HG02870 (cell line): Measurements from ENCODE around the gene CAMK2G.
"Not testable (repeated sequence)": the region's sequence is repeated elsewhere in the genome, so short reads cannot be mapped to it uniquely, and the experiment has no call there.

ENCODE experiments used
- ATAC-seq: cut with Tn5 transposase; IDR thresholded peaks from one replicate; pipeline ENCODE4 v1.9.1; 2021; ENCODE audit warnings: mild to moderate bottlenecking, moderate library complexity; ENCODE audit not compliant: unreplicated experiment

The CAMK2G gene

GRCh38 chr10:73842349-73842748 lies 32.0 kb downstream of the CAMK2G start:
- no peak for ATAC-seq

- no peak for ATAC-seq
Observed at GRCh38 chr10:73841526-73842285, 32.6 kb downstream of the CAMK2G start.

GRCh38 chr10:73841061-73841421 lies 33.3 kb downstream of the CAMK2G start:
- no peak for ATAC-seq

- no peak for ATAC-seq
Observed at GRCh38 chr10:73840403-73841060, 33.8 kb downstream of the CAMK2G start.

GRCh38 chr10:73840056-73840402 lies 34.3 kb downstream of the CAMK2G start:
- no peak for ATAC-seq

- ATAC-seq: no peak
Observed at GRCh38 chr10:73839276-73839966, 34.9 kb downstream of the CAMK2G start.

GRCh38 chr10:73838827-73839226 lies 35.5 kb downstream of the CAMK2G start:
- no peak for ATAC-seq

- no peak for ATAC-seq
Observed at GRCh38 chr10:73838008-73838567, 36.3 kb downstream of the CAMK2G start.

- no peak for ATAC-seq
Observed at GRCh38 chr10:73837072-73837471, 37.3 kb downstream of the CAMK2G start.

- no peak for ATAC-seq
Observed at GRCh38 chr10:73836427-73836980, 37.9 kb downstream of the CAMK2G start.

GRCh38 chr10:73829090-73829489 lies 45.3 kb downstream of the CAMK2G start:
- ATAC-seq: not testable (repeated sequence)

GRCh38 chr10:73828161-73828560 lies 46.2 kb downstream of the CAMK2G start:
- ATAC-seq: no peak

GRCh38 chr10:73827346-73828089 lies 46.8 kb downstream of the CAMK2G start:
- ATAC-seq: no peak

GRCh38 chr10:73824146-73824725 lies 50.1 kb downstream of the CAMK2G start:
- ATAC-seq: no peak

- no peak for ATAC-seq
Observed at GRCh38 chr10:73823391-73823790, 51.0 kb downstream of the CAMK2G start.

GRCh38 chr10:73819513-73820093 lies 54.8 kb downstream of the CAMK2G start:
- no peak for ATAC-seq

- no peak for ATAC-seq
Observed at GRCh38 chr10:73819081-73819480, 55.3 kb downstream of the CAMK2G start.

GRCh38 chr10:73818402-73818801 lies 56.0 kb downstream of the CAMK2G start:
- no peak for ATAC-seq

GRCh38 chr10:73817826-73818225 lies 56.5 kb downstream of the CAMK2G start:
- no peak for ATAC-seq
